ENCODE measurements around the gene DTNB. TPM values are rescaled to one million over a fixed set of nuclear protein-coding genes. Genes with fewer than 3 reads are reported as not detected.

DTNB gene
- total RNA-seq, 1 donor from 2014 or later = 17.9 TPM

DNA sequence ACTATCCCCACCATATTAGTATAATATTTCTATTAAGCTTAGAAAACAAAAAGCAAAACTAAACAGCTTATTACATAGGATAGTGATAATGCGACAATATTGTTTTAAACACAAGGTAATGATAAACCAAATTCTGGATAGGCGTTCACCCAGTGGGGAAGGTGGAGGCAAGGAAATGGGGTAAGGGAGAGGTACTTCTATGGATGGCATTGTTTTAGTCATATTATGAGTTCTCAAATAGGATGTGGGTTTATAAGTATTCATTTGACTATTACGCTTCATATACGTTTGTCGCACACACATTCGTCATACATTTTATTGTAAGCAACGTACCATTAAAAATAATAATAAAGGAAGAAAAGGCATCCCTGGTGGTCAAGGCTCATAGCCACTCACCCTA, 242.8 kb downstream of the DTNB start:
- no peaks in the 10 kb centered on the region for H3K9me3 ChIP-seq
- TF ChIP-seq POLR2A (IDR thresholded peaks at IDR 0.05) (no peak), CTCF (IDR thresholded peaks at IDR 0.05) (no peak), POLR2AphosphoS5 (IDR thresholded peaks at IDR 0.05; ENCODE audit: insufficient read depth in 1 of 2, low read depth in 1 of 2) (no peak)
- no peaks in the 10 kb centered on the region for H3K27me3 ChIP-seq
- H3K27ac ChIP-seq = no peak overlapping the region
- intact Hi-C loops (cut with DNase I) = no loop called here
- H3K4me3 ChIP-seq = no peak overlapping the region
- H3K36me3 ChIP-seq = peaks cover 0 to 4% of the 10 kb centered on the region in 2 donors
- no peaks in the 10 kb centered on the region for H3K4me1 ChIP-seq
- no peak for DNase-seq (ENCODE audit: extremely low spot score in 2 of 2)

- no peak for TF ChIP-seq POLR2AphosphoS5 (IDR thresholded peaks at IDR 0.05; ENCODE audit: insufficient read depth in 1 of 2, low read depth in 1 of 2)
- TF ChIP-seq POLR2A (IDR thresholded peaks at IDR 0.05) = no peak
- TF ChIP-seq CTCF (IDR thresholded peaks at IDR 0.05) = no peak
- Histone ChIP-seq H3K27ac (no peak overlapping the region), H3K36me3 (no peaks in the 10 kb centered on the region), H3K27me3 (no peaks in the 10 kb centered on the region), H3K9me3 (no peaks in the 10 kb centered on the region), H3K4me3 (no peak overlapping the region), H3K4me1 (no peaks in the 10 kb centered on the region)
- DNase-seq (ENCODE audit: extremely low spot score in 2 of 2) = no peak
- intact Hi-C loops (cut with DNase I) = no loop called here
Measured at GRCh38 chr2:25426326-25426725, 247.1 kb downstream of the DTNB start.

DNA sequence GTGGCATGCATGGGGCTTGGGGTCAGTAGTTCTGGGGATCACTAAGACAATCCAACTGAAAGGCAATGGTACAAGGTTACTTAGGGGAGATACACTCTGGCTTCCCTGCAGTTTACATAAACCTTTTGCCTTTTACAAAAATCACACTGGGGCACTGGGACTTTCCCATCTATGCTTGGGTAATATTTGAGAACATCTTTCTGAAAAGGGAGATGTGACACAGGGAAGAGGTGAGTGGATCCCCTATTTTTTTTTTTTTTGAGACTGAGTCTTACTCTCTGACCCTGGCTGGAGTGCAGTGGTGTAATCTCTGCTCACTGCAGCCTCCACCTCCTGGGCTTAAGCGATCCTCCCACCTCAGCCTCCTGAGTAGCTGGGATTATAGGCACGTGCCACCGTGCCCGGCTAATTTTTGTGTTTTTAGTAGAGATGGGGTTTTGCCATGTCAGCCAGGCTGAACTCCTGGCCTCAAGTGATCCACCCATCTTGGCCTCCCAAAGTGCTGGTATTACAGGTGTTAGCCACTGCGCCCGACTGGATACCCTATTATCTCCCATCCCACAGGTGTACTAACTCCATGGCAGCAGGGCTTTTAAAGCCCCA, 248.8 kb downstream of the DTNB start:
- DNase-seq (ENCODE audit: extremely low spot score in 2 of 2) = no peak
- Histone ChIP-seq H3K27ac (no peak overlapping the region), H3K4me1 (no peaks in the 10 kb centered on the region), H3K36me3 (no peaks in the 10 kb centered on the region), H3K27me3 (no peaks in the 10 kb centered on the region), H3K4me3 (no peak overlapping the region), H3K9me3 (no peaks in the 10 kb centered on the region)
- intact Hi-C loops (cut with DNase I) = no loop called here
- TF ChIP-seq POLR2AphosphoS5 (IDR thresholded peaks at IDR 0.05; ENCODE audit: insufficient read depth in 1 of 2, low read depth in 1 of 2) = no peak
- TF ChIP-seq POLR2A (IDR thresholded peaks at IDR 0.05) = no peak
- TF ChIP-seq CTCF (IDR thresholded peaks at IDR 0.05) = no peak

- DNase-seq (ENCODE audit: extremely low spot score in 2 of 2) = no peak
- intact Hi-C loops (cut with DNase I) = no loop called here
- Histone ChIP-seq H3K36me3 (no peaks in the 10 kb centered on the region), H3K9me3 (no peaks in the 10 kb centered on the region), H3K27ac (no peak overlapping the region), H3K27me3 (no peaks in the 10 kb centered on the region), H3K4me1 (no peaks in the 10 kb centered on the region), H3K4me3 (no peak overlapping the region)
- TF ChIP-seq POLR2A (IDR thresholded peaks at IDR 0.05) (no peak), POLR2AphosphoS5 (IDR thresholded peaks at IDR 0.05; ENCODE audit: insufficient read depth in 1 of 2, low read depth in 1 of 2) (no peak), CTCF (IDR thresholded peaks at IDR 0.05) (no peak)
Measured at GRCh38 chr2:25421820-25422411, 251.5 kb downstream of the DTNB start.

- Histone ChIP-seq H3K27ac (no peak overlapping the region), H3K36me3 (no peaks in the 10 kb centered on the region), H3K9me3 (no peaks in the 10 kb centered on the region), H3K4me1 (no peaks in the 10 kb centered on the region), H3K27me3 (no peaks in the 10 kb centered on the region), H3K4me3 (no peak overlapping the region)
- DNase-seq (ENCODE audit: extremely low spot score in 2 of 2) = no peak
- TF ChIP-seq CTCF (IDR thresholded peaks at IDR 0.05) (no peak), POLR2AphosphoS5 (IDR thresholded peaks at IDR 0.05; ENCODE audit: insufficient read depth in 1 of 2, low read depth in 1 of 2) (no peak), POLR2A (IDR thresholded peaks at IDR 0.05) (no peak)
- intact Hi-C loops (cut with DNase I) = no loop called here
Measured at GRCh38 chr2:25421289-25421688, 252.1 kb downstream of the DTNB start.

Data from vagina (tissue), 2 donors.